Measurements from ENCODE around the gene DDIT3.

DNA sequence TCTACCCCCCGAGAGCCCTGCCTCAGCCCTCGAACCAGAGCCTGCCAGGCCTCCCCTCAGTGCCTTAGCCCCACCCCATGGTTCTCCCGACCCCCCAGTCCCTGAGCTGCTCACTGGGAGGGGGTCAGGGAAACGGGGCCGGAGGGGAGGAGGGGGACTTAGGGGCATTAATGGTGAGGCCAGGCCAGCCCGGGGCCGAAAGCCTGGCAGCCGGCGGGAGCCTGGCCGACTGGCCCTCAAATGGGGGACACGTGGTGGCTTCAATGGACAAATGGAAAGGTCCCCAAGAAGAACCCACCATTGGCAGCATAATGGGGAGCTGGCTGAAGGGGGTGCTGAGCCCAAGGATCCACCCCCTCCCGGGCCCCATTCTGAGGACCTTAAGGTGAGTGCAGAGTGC is 7.9 kb upstream of the DDIT3 start:
- no peak for TF ChIP-seq HMGXB4 (CRISPR knock-in tag; IDR thresholded peaks at IDR 0.05)
- TF ChIP-seq TP53 (CRISPR knock-in tag; IDR thresholded peaks at IDR 0.05) = no peak
- TF ChIP-seq, protein P1, sequence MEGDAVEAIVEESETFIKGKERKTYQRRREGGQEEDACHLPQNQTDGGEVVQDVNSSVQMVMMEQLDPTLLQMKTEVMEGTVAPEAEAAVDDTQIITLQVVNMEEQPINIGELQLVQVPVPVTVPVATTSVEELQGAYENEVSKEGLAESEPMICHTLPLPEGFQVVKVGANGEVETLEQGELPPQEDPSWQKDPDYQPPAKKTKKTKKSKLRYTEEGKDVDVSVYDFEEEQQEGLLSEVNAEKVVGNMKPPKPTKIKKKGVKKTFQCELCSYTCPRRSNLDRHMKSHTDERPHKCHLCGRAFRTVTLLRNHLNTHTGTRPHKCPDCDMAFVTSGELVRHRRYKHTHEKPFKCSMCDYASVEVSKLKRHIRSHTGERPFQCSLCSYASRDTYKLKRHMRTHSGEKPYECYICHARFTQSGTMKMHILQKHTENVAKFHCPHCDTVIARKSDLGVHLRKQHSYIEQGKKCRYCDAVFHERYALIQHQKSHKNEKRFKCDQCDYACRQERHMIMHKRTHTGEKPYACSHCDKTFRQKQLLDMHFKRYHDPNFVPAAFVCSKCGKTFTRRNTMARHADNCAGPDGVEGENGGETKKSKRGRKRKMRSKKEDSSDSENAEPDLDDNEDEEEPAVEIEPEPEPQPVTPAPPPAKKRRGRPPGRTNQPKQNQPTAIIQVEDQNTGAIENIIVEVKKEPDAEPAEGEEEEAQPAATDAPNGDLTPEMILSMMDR (IDR thresholded peaks at IDR 0.05) = no peak
- no peak for TF ChIP-seq NR2C2 (CRISPR knock-in tag; IDR thresholded peaks at IDR 0.05)
- no peak for TF ChIP-seq ELF4 (CRISPR knock-in tag; IDR thresholded peaks at IDR 0.05; ENCODE audit: low read depth)
- no peak for TF ChIP-seq AFF4 (CRISPR knock-in tag; IDR thresholded peaks at IDR 0.05; ENCODE audit: borderline replicate concordance)
- no peak for TF ChIP-seq IRF1 (CRISPR knock-in tag; IDR thresholded peaks at IDR 0.05)
- TF ChIP-seq, protein P2, sequence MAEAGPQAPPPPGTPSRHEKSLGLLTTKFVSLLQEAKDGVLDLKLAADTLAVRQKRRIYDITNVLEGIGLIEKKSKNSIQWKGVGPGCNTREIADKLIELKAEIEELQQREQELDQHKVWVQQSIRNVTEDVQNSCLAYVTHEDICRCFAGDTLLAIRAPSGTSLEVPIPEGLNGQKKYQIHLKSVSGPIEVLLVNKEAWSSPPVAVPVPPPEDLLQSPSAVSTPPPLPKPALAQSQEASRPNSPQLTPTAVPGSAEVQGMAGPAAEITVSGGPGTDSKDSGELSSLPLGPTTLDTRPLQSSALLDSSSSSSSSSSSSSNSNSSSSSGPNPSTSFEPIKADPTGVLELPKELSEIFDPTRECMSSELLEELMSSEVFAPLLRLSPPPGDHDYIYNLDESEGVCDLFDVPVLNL (CRISPR knock-in tag; IDR thresholded peaks at IDR 0.05; ENCODE audit: borderline replicate concordance, low read depth) = no peak
- TF ChIP-seq, protein P3, sequence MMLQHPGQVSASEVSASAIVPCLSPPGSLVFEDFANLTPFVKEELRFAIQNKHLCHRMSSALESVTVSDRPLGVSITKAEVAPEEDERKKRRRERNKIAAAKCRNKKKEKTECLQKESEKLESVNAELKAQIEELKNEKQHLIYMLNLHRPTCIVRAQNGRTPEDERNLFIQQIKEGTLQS (CRISPR knock-in tag; conservative IDR thresholded peaks at IDR 0.05) = no peak
- TF ChIP-seq ATF2 (CRISPR knock-in tag; IDR thresholded peaks at IDR 0.05; ENCODE audit: borderline replicate concordance, low read depth) = no peak
- TF ChIP-seq JUN (CRISPR knock-in tag; IDR thresholded peaks at IDR 0.05) = no peak
- no peak for TF ChIP-seq FOXK1 (CRISPR knock-in tag; IDR thresholded peaks at IDR 0.05)
- no peak for TF ChIP-seq USF2 (CRISPR knock-in tag; IDR thresholded peaks at IDR 0.05)
- TF ChIP-seq, protein P4, sequence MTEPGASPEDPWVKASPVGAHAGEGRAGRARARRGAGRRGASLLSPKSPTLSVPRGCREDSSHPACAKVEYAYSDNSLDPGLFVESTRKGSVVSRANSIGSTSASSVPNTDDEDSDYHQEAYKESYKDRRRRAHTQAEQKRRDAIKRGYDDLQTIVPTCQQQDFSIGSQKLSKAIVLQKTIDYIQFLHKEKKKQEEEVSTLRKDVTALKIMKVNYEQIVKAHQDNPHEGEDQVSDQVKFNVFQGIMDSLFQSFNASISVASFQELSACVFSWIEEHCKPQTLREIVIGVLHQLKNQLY (CRISPR knock-in tag; IDR thresholded peaks at IDR 0.05) = no peak

All from WTC11 (cell line).